Bronchus fibroblast of lung (primary cell): ENCODE data around the gene ZNF547. TPM values are rescaled to one million over a fixed set of nuclear protein-coding genes. Genes with fewer than 3 reads are reported as not detected.

Experiments
- total RNA-seq: library from RNA; depleted of rRNA; stranded (reverse); fragments of >200 nt; gene quantifications from 2 replicates; pipeline ENCODE4 v1.2.3, GENCODE V29; 2015

Gene ZNF547
- 0.59 and 1.2 TPM in 2 replicates for total RNA-seq

GRCh38 chr19:57362997-57363687, at the start of gene ZNF547, which contains the start of gene TRAPPC2B:
Gene ZNF547, plus strand, starts transcription at chr19:57363551. Its CDS starts 5,005 bp downstream, at chr19:57368556.
Gene TRAPPC2B, plus strand, starts transcription at chr19:57363551. Its CDS starts 1,283 bp downstream, at chr19:57364834.

DNA sequence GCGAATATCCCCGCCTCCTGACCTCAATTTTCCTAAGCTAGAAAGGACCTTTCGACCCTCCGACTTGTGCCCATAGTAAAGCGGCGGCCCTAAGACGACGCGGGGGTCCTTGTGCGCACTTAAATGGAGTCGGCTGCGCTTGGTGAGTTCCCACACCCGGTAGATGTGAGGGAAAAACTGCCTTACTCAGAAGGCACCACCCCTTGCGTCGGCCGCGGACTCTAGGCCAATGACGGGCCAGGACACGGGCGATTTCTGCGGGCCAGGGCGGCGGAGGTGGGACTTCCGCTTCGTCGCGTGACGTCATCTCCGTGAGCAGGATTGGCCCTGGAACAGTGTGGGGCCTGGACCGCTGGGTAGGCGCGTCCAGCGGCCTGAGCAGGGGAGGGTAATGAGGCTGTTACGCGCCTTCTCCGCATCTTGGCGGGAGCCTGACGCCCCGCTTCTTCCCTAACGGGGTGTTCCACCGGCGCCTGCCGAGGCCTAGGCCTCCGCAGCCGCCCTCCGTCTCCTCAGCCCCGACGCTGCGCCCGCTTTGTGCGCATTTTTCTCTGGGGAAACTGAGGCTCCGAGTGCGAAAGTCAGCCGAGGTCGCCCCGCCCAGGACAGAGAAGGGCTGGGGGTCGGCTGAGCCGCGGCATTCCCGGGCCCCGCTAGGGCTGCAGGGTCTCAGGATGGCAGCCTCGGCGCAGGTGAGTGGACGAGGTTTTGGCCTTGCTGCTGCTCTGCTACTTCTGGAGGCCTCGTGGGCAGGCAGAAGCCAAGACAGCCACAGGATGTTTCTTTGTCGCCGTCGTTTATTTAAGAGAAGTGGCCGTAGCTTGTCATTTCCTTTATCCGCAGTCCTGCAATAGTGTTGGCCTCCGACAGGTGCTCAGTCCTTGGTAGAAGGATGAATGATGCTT, 42.9 kb upstream of the ZNF547 start, which contains the start of gene ZNF543:
Gene ZNF543 (plus strand): TSS at position 293 of the 905 bp plus-strand sequence. CDS start 382 bp downstream, at position 675.

GRCh38 chr19:57350877-57351805, 12.2 kb upstream of the ZNF547 start, which contains the start of gene ZNF304:
Gene ZNF304, plus strand, starts transcription at chr19:57351271. Its CDS starts 394 bp downstream, at chr19:57351665.

GRCh38 chr19:57389730-57390598, 26.6 kb downstream of the ZNF547 start, which contains the start of gene ZNF548:
Gene ZNF548, plus strand, starts transcription at chr19:57389854. Its CDS starts 246 bp downstream, at chr19:57390100.

DNA sequence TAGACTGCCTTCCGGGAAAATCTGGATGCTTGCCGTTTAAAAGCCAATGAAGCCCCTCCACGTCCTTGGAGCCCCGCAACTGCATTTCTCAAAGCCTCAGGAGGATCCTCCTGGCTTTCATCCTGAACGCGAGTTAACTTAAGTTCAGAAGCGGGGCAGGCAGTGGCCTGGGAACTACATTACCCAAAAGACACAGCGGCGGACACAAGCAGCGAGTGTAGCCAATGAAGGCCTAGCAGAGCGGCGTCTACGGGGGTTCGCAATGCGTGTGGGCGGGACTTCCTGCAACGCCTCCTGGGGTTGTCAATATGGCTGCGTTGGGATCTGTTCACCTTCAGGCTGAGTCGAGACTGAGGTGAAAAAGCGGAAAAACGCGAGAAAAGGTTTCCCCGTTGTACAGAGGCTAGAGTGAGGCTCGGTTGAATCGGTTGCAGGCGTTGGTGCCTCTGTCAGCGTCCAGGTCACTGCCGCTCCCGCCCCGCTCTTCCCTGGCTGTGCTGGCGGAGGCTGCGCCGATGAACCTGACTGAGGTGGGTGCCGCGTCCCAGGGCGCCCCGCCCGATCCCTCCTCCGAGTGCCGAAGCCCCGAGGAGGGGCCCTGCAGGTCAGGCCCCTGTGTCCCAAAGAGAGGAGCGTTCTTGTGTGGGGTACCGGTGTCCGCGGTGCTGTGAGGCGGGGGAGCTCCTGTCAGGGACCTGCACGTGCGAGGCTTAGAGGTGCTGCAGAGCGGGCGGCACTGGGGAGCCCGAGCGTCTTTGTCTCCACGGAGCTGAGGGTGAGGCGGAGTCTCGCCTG, 47.7 kb downstream of the ZNF547 start, which contains the start of gene ZNF17:
Gene ZNF17 (plus strand): TSS at position 285 of the 795 bp plus-strand sequence. CDS start 2,455 bp downstream, outside the sequence.

Other genes with a start within 250 kb of the ZNF547 start
- gene USP29, start 243.6 kb upstream of the ZNF547 start, total RNA-seq = not detected in 2 replicates
- not detected in 2 replicates for gene ZIM3, start 218.3 kb upstream of the ZNF547 start, total RNA-seq
- not detected in 2 replicates for gene DUXA, start 196.1 kb upstream of the ZNF547 start, total RNA-seq
- gene ZNF264, start 172.1 kb upstream of the ZNF547 start, total RNA-seq = 8.3 and 9.8 TPM in 2 replicates
- 0.84 and 1.5 TPM in 2 replicates for gene AURKC, start 132.5 kb upstream of the ZNF547 start, total RNA-seq
- gene ZNF805, start 122.9 kb upstream of the ZNF547 start, total RNA-seq = 4.5 and 5.2 TPM in 2 replicates
- gene ZNF460, start 83.1 kb upstream of the ZNF547 start, total RNA-seq = 10.3 and 13.4 TPM in 2 replicates
- 3.6 and 3.7 TPM in 2 replicates for gene ZNF543, start 43.1 kb upstream of the ZNF547 start, total RNA-seq
- 4.9 TPM in 2 replicates for gene ZNF304, start 12.3 kb upstream of the ZNF547 start, total RNA-seq
- gene TRAPPC2B, start within 50 bp of the ZNF547 start, total RNA-seq = 15.3 and 16.9 TPM in 2 replicates
- 7.1 and 9.1 TPM in 2 replicates for gene ZNF548, start 26.3 kb downstream of the ZNF547 start, total RNA-seq
- 3.4 and 4.7 TPM in 2 replicates for gene ZNF17, start 47.6 kb downstream of the ZNF547 start, total RNA-seq
- gene ZNF749, start 71.8 kb downstream of the ZNF547 start, total RNA-seq = 9.4 and 12.6 TPM in 2 replicates
- 0.15 TPM in 1 of 2 replicates, not detected in the other for gene VN1R1, start 93.6 kb downstream of the ZNF547 start, total RNA-seq
- 8.2 TPM in 2 replicates for gene ZNF772, start 114.0 kb downstream of the ZNF547 start, total RNA-seq
- gene ZNF419, start 124.2 kb downstream of the ZNF547 start, total RNA-seq = 7.7 and 15.5 TPM in 2 replicates
- 11.6 and 12.4 TPM in 2 replicates for gene ZNF773, start 136.4 kb downstream of the ZNF547 start, total RNA-seq
- 2.5 and 3.9 TPM in 2 replicates for gene ZNF549, start 163.8 kb downstream of the ZNF547 start, total RNA-seq
- gene ZNF550, start 196.3 kb downstream of the ZNF547 start, total RNA-seq = 3.6 and 4.9 TPM in 2 replicates
- gene ZNF416, start 215.4 kb downstream of the ZNF547 start, total RNA-seq = 2.7 TPM in 2 replicates
- 4.2 and 4.7 TPM in 2 replicates for gene ZIK1, start 220.6 kb downstream of the ZNF547 start, total RNA-seq
- gene ZNF530, start 236.3 kb downstream of the ZNF547 start, total RNA-seq = 5.8 and 9.1 TPM in 2 replicates